H9 (cell line): Measurements from ENCODE around the gene GRIK1. TPM values are rescaled to one million over a fixed set of nuclear protein-coding genes. Genes with fewer than 3 reads are reported as not detected.

ENCODE experiments used
- DNase-seq: peaks from one replicate; pipeline ENCODE4 v3.0.0-alpha.2; 2017
- H2AFZ ChIP-seq: one replicate; pipeline ENCODE4 v1.6.1; 2013; ENCODE audit warnings: mild to moderate bottlenecking, low read length, control low read depth, moderate library complexity
- H2AK5ac ChIP-seq: 2 replicates; pipeline ENCODE4 v1.6.1; 2013; ENCODE audit warnings: low read length, control low read depth, mixed read lengths; ENCODE audit not compliant: insufficient read length
- H2BK120ac ChIP-seq: one replicate; pipeline ENCODE4 v1.6.1; 2013; ENCODE audit warnings: low read depth, mild to moderate bottlenecking, low read length, control low read depth, inconsistent platforms; ENCODE audit not compliant: poor library complexity, severe bottlenecking
- H2BK12ac ChIP-seq: 2 replicates; pipeline ENCODE4 v1.6.1; 2013; ENCODE audit warnings: low read length, control low read depth, mixed read lengths, low read depth; ENCODE audit not compliant: insufficient read length
- H2BK15ac ChIP-seq: 2 replicates; pipeline ENCODE4 v1.6.1; 2013; ENCODE audit warnings: low read depth, low read length, control low read depth
- H2BK20ac ChIP-seq: one replicate; pipeline ENCODE4 v1.6.1; 2013; ENCODE audit warnings: low read depth, mild to moderate bottlenecking, low read length, control low read depth, inconsistent platforms; ENCODE audit not compliant: poor library complexity, severe bottlenecking
- H2BK5ac ChIP-seq: 2 replicates; pipeline ENCODE4 v1.6.1; 2013; ENCODE audit warnings: low read length, control low read depth, mixed read lengths; ENCODE audit not compliant: insufficient read length
- H3K14ac ChIP-seq: 2 replicates; pipeline ENCODE4 v1.6.1; 2013; ENCODE audit warnings: low read length, control low read depth; ENCODE audit not compliant: insufficient read depth
- H3K18ac ChIP-seq: 2 replicates; pipeline ENCODE4 v1.6.1; 2013; ENCODE audit warnings: low read depth, mild to moderate bottlenecking, mixed read lengths, low read length, control low read depth; ENCODE audit not compliant: insufficient read length
- H3K23ac ChIP-seq: 2 replicates; pipeline ENCODE4 v1.6.1; 2013; ENCODE audit warnings: low read length, control low read depth, mixed read lengths, low read depth; ENCODE audit not compliant: insufficient read length
- H3K23me2 ChIP-seq: 2 replicates; pipeline ENCODE4 v1.6.1; 2013; ENCODE audit warnings: low read depth, mild to moderate bottlenecking, mixed read lengths, low read length, control low read depth; ENCODE audit not compliant: insufficient read length, poor library complexity, severe bottlenecking
- H3K27ac ChIP-seq: 2 replicates; pipeline ENCODE4 v1.5.1; 2013; ENCODE audit warnings: low read length, control low read depth, mixed read lengths, low read depth; ENCODE audit not compliant: insufficient read length
- H3K27me3 ChIP-seq: 2 replicates; pipeline ENCODE4 v1.6.1; 2013; ENCODE audit warnings: low read length, control low read depth, inconsistent platforms; ENCODE audit not compliant: insufficient read depth
- H3K4ac ChIP-seq: 2 replicates; pipeline ENCODE4 v1.6.1; 2013; ENCODE audit warnings: low read depth, mild to moderate bottlenecking, control low read depth, inconsistent platforms, low read length, moderate library complexity
- H3K4me1 ChIP-seq: 2 replicates; pipeline ENCODE4 v1.6.1; 2013; ENCODE audit warnings: low read length, control low read depth, inconsistent platforms; ENCODE audit not compliant: insufficient read depth
- H3K4me2 ChIP-seq: 2 replicates; pipeline ENCODE4 v1.6.1; 2013; ENCODE audit warnings: low read length, control low read depth, mixed read lengths; ENCODE audit not compliant: insufficient read length, insufficient read depth
- H3K56ac ChIP-seq: 2 replicates; pipeline ENCODE4 v1.6.1; 2013; ENCODE audit warnings: low read depth, mild to moderate bottlenecking, mixed read lengths, low read length, control low read depth; ENCODE audit not compliant: insufficient read length
- H3K79me1 ChIP-seq: 2 replicates; pipeline ENCODE4 v1.6.1; 2013; ENCODE audit warnings: low read depth, mild to moderate bottlenecking, moderate library complexity, low read length, control low read depth, inconsistent platforms; ENCODE audit not compliant: insufficient read depth, poor library complexity, severe bottlenecking
- H3K79me2 ChIP-seq: 2 replicates; pipeline ENCODE4 v1.6.1; 2013; ENCODE audit warnings: low read length, control low read depth, inconsistent platforms; ENCODE audit not compliant: insufficient read depth
- H3K9ac ChIP-seq: 2 replicates; pipeline ENCODE4 v1.6.1; 2013; ENCODE audit warnings: low read length, control low read depth, mixed read lengths; ENCODE audit not compliant: insufficient read length; ENCODE audit errors: extremely low read depth
- H3K9me3 ChIP-seq: one replicate; pipeline ENCODE4 v1.6.1; 2013; ENCODE audit warnings: low read depth, low read length, inconsistent platforms; ENCODE audit not compliant: control insufficient read depth
- H3T11ph ChIP-seq: one replicate; pipeline ENCODE4 v1.6.1; 2013; ENCODE audit warnings: mild to moderate bottlenecking, low read length, control low read depth, inconsistent platforms
- H4K20me1 ChIP-seq: one replicate; pipeline ENCODE4 v1.6.1; 2013; ENCODE audit not compliant: control insufficient read depth, insufficient read length, insufficient read depth
- H4K5ac ChIP-seq: 2 replicates; pipeline ENCODE4 v1.6.1; 2013; ENCODE audit warnings: low read depth, mild to moderate bottlenecking, mixed read lengths, low read length, control low read depth; ENCODE audit not compliant: insufficient read length
- H4K8ac ChIP-seq: replicated peaks from 2 replicates; pipeline ENCODE4 v1.6.1; 2013; ENCODE audit warnings: low read length, control low read depth, mixed read lengths, low read depth; ENCODE audit not compliant: insufficient read length
- H4K91ac ChIP-seq: 2 replicates; pipeline ENCODE4 v1.6.1; 2013; ENCODE audit warnings: low read depth, mild to moderate bottlenecking, moderate library complexity, mixed read lengths, low read length, control low read depth; ENCODE audit not compliant: insufficient read length
- H3K27ac Mint-ChIP-seq, 3 experiments: 2 replicates in 2 of 3; 3 replicates in 1 of 3; pipeline ENCODE4 v1.8.0; 2020 to 2021; ENCODE audit warnings: mixed read lengths in 3 of 3, mild to moderate bottlenecking in 1 of 3, moderate library complexity in 1 of 3
- H3K27me3 Mint-ChIP-seq: 2 replicates; pipeline ENCODE4 v1.8.0; 2021; ENCODE audit warnings: low read depth, mild to moderate bottlenecking, moderate library complexity, mixed read lengths
- H3K36me3 Mint-ChIP-seq, 3 experiments: 2 replicates in 2 of 3; 3 replicates in 1 of 3; pipeline ENCODE4 v1.8.0; 2020 to 2021; ENCODE audit warnings: low read depth in 3 of 3, mixed read lengths in 3 of 3; ENCODE audit not compliant: insufficient read depth in 1 of 3
- H3K4me1 Mint-ChIP-seq, 2 experiments: 2 replicates each; pipeline ENCODE4 v1.8.0; 2020; ENCODE audit warnings: mixed read lengths in 2 of 2
- H3K4me3 Mint-ChIP-seq, 2 experiments: 2 replicates in 1 of 2; 3 replicates in 1 of 2; pipeline ENCODE4 v1.8.0; 2020 to 2021; ENCODE audit warnings: mild to moderate bottlenecking in 2 of 2, mixed read lengths in 2 of 2, moderate library complexity in 1 of 2
- H3K9me3 Mint-ChIP-seq, 2 experiments: 2 replicates in 1 of 2; 3 replicates in 1 of 2; pipeline ENCODE4 v1.8.0; 2020; ENCODE audit warnings: mild to moderate bottlenecking in 2 of 2, mixed read lengths in 2 of 2, moderate library complexity in 1 of 2
- CTCF ChIP-seq: fragments of 200-600 bp; sonication (generic); conservative IDR thresholded peaks from 3 replicates; pipeline ENCODE4 v1.8.0; 2021; ENCODE audit warnings: antibody characterized with exemption, mild to moderate bottlenecking
- WGBS: extraction: QIAGEN DNeasy Blood & Tissue Kit; methylation state at CpG from one replicate; pipeline ENCODE4 v1.1.7; 2013; ENCODE audit warnings: missing lambda C conversion rate, low lambda C conversion rate, mixed read lengths; ENCODE audit not compliant: insufficient read length; ENCODE audit errors: extremely low coverage; 5-methylcytosine and 5-hydroxymethylcytosine counted together
- total RNA-seq: library from RNA; stranded (reverse); gene quantifications from 2 replicates; pipeline ENCODE4 v1.2.1, GENCODE V29; 2021

Gene GRIK1
- total RNA-seq, 1 experiment from 2014 or later, result not detected

- H4K5ac ChIP-seq, result no peak overlapping the region
- H3K14ac ChIP-seq, result no peak overlapping the region
- no peaks in the 10 kb centered on the region for H3K9me3 ChIP-seq
- Mint-ChIP-seq H3K9me3 (peaks cover 0 to 4% of the 10 kb centered on the region in 2 experiments; a peak in 2 of 5 replicates), H3K27me3 (no peaks in the 10 kb centered on the region), H3K36me3 (no peaks in the 10 kb centered on the region), H3K4me3 (no peak overlapping the region), H3K4me1 (no peaks in the 10 kb centered on the region), H3K27ac (no peak overlapping the region)
- H4K91ac ChIP-seq, result no peak overlapping the region
- H4K20me1 ChIP-seq, result no peaks in the 10 kb centered on the region
- no peak overlapping the region for H3K4ac ChIP-seq
- no peaks in the 10 kb centered on the region for H3K4me1 ChIP-seq
- no CpG with 5 or more reads among the region's 1 CpG for WGBS
- H2BK120ac ChIP-seq, result no peak overlapping the region
- no peaks in the 10 kb centered on the region for H3K27me3 ChIP-seq
- H2AFZ ChIP-seq, result no peak overlapping the region
- no peak overlapping the region for H4K8ac ChIP-seq
- no peak overlapping the region for H2BK12ac ChIP-seq
- no peaks in the 10 kb centered on the region for H3K79me2 ChIP-seq
- DNase-seq, result no peak
- no peak overlapping the region for H3K9ac ChIP-seq
- no peak overlapping the region for H3K4me2 ChIP-seq
- no peak overlapping the region for H2BK5ac ChIP-seq
- no peak overlapping the region for H2BK15ac ChIP-seq
- no peak overlapping the region for H3K23ac ChIP-seq
- H3K56ac ChIP-seq, result no peak overlapping the region
- H3K27ac ChIP-seq, result no peak overlapping the region
- no peaks in the 10 kb centered on the region for H3K79me1 ChIP-seq
- H2AK5ac ChIP-seq, result no peak overlapping the region
- H3K18ac ChIP-seq, result no peak overlapping the region
- no peak for TF ChIP-seq CTCF
- no peak overlapping the region for H3T11ph ChIP-seq
- H2BK20ac ChIP-seq, result no peak overlapping the region
- no peaks in the 10 kb centered on the region for H3K23me2 ChIP-seq
Observed at GRCh38 chr21:29739176-29739575, 200.6 kb downstream of the GRIK1 start.
